Calu3 (cell line): ENCODE results near the gene WDR3. TPM values are rescaled to one million over a fixed set of nuclear protein-coding genes. Genes with fewer than 3 reads are reported as not detected.

Source experiments
- BruUV-seq: library from RNA; stranded (reverse); fragments of 400-500 nt; replicated peaks from 2 replicates; lab custom pipeline; 2021; lab: Mats Ljungman, UMichigan
- CTCF ChIA-PET: fragments of 300-600 bp; sonication (Branson Sonifier 250); formaldehyde crosslinking; loops from one replicate; lab custom pipeline; 2022; ENCODE audit warnings: antibody characterized with exemption; lab: Charles Lee
- DNase-seq: peaks from one replicate; pipeline ENCODE4 v3.0.0; 2022
- H3K27ac Mint-ChIP-seq: one replicate; pipeline ENCODE4 v1.8.0; 2022; ENCODE audit warnings: mixed read lengths; ENCODE audit not compliant: unreplicated experiment
- H3K27me3 Mint-ChIP-seq: one replicate; pipeline ENCODE4 v1.8.0; 2022; ENCODE audit warnings: mixed read lengths; ENCODE audit not compliant: unreplicated experiment
- H3K36me3 Mint-ChIP-seq: one replicate; pipeline ENCODE4 v1.8.0; 2022; ENCODE audit warnings: mild to moderate bottlenecking, moderate library complexity, mixed read lengths; ENCODE audit not compliant: insufficient read depth, unreplicated experiment
- H3K4me1 Mint-ChIP-seq: one replicate; pipeline ENCODE4 v1.8.0; 2022; ENCODE audit warnings: mild to moderate bottlenecking, low read depth, mixed read lengths; ENCODE audit not compliant: unreplicated experiment
- H3K4me3 Mint-ChIP-seq: one replicate; pipeline ENCODE4 v1.8.0; 2022; ENCODE audit warnings: mild to moderate bottlenecking, low read depth, moderate library complexity, mixed read lengths; ENCODE audit not compliant: unreplicated experiment
- H3K9me3 Mint-ChIP-seq: one replicate; pipeline ENCODE4 v1.8.0; 2022; ENCODE audit warnings: low read depth, mixed read lengths; ENCODE audit not compliant: unreplicated experiment
- CTCF ChIP-seq: fragments of 200-600 bp; IDR thresholded peaks from one replicate; pipeline ENCODE4 v1.8.0; 2022; ENCODE audit warnings: antibody characterized with exemption; ENCODE audit not compliant: unreplicated experiment
- intact Hi-C: fragments of 100-400 bp; cut with micrococcal nuclease; formaldehyde crosslinking; loops from one replicate; pipeline ENCODE4 v1.10.0; 2022; ENCODE audit not compliant: unreplicated experiment
- total RNA-seq: library from RNA; stranded (reverse); gene quantifications from 2 replicates; pipeline ENCODE4 v1.2.3, GENCODE V29; 2022

Gene WDR3
- total RNA-seq, 1 experiment from 2014 or later, result 42.5 TPM

- intact Hi-C loops, result no loop called here
- no peak overlapping the region for H3K27ac Mint-ChIP-seq
- no peaks in the 10 kb centered on the region for H3K9me3 Mint-ChIP-seq
- H3K36me3 Mint-ChIP-seq, result peaks cover 18% of the 10 kb centered on the region
- no peak for TF ChIP-seq CTCF
- H3K4me3 Mint-ChIP-seq, result no peak overlapping the region
- BruUV-seq, result no TSS peak
- H3K4me1 Mint-ChIP-seq, result no peaks in the 10 kb centered on the region
- H3K27me3 Mint-ChIP-seq, result no peaks in the 10 kb centered on the region
- DNase-seq, result no peak
- CTCF ChIA-PET, result no interaction called here
These were observed 22.8 kb downstream of the WDR3 start for GRCh38 chr1:117952386-117952785.

DNA sequence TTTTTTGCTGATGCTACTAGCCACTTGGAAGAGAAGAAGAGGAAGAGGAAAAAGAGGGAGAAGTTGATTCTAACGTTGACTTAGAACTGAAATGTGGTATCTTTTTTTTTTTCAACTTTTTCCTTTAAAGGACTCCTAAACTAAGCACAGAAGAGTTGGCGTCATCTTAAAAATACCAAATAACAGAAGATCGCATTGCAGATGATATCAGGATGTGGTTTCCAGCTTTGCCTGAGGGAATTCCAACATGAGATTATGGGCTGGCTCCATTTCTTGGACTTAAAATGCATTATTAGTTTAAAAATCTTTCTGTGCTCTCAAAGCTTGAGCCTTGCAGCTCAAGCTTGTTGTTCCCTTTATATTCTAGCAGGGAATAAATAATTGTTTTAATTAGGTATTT is 29.8 kb downstream of the WDR3 start:
- no peaks in the 10 kb centered on the region for H3K27me3 Mint-ChIP-seq
- CTCF ChIA-PET, result no interaction called here

DNA sequence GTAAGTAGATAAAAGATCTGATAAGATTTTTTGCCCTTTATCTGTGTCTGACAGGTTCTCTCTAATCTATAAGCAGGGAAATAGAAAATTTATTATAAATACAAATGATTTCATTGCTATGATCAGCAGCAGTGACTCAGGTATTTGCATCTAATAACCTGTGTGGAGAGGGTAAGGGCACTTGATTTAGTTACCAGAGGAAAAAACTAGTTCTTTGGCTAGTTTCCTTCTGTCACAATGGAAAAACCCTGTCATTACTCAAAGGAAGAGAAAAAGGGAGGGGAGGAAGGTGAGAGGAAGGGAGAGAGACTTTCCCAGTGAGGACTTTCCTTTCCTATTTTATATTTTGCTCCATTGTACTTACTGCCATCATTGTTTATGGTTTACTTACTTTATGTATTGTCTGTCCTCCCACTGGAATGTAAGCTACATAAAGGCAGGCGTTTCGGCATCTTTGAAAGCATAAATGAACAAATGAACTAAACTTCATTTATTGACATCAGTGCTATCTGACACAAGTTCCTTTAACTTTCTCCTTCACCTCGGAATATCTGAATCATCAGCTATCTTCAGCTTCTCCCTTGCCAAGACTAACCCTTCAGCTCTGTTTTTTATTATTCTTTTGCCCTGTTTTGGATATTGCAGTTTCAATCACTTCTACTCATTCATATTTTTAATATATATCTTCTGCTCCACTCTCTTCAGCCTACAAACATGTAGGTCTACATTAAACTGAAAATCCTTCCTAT is 34.9 kb downstream of the WDR3 start:
- H3K27me3 Mint-ChIP-seq, result no peaks in the 10 kb centered on the region
- no peaks in the 10 kb centered on the region for H3K4me1 Mint-ChIP-seq

More for the DNA sequence above, 29.8 kb downstream of the WDR3 start:
- H3K4me3 Mint-ChIP-seq, result no peak overlapping the region
- H3K36me3 Mint-ChIP-seq, result peaks cover 16% of the 10 kb centered on the region
- H3K9me3 Mint-ChIP-seq, result no peaks in the 10 kb centered on the region
- DNase-seq, result no peak
- H3K27ac Mint-ChIP-seq, result no peak overlapping the region
- no peak for TF ChIP-seq CTCF
- no TSS peak for BruUV-seq
- intact Hi-C loops, result no loop called here
- no peaks in the 10 kb centered on the region for H3K4me1 Mint-ChIP-seq

GRCh38 chr1:117967477-117967876 is 37.9 kb downstream of the WDR3 start:
- DNase-seq, result no peak
- no TSS peak for BruUV-seq
- H3K27ac Mint-ChIP-seq, result no peak overlapping the region
- intact Hi-C loops, result no loop called here
- H3K9me3 Mint-ChIP-seq, result no peaks in the 10 kb centered on the region
- TF ChIP-seq CTCF, result no peak
- no peaks in the 10 kb centered on the region for H3K36me3 Mint-ChIP-seq
- no peaks in the 10 kb centered on the region for H3K27me3 Mint-ChIP-seq
- no peak overlapping the region for H3K4me3 Mint-ChIP-seq
- CTCF ChIA-PET, result interaction anchor here (0.6 kb wide), 1 partner anchor 1541 kb away, joined by 3 read pairs; no protein-coding TSS in a partner anchor
- H3K4me1 Mint-ChIP-seq, result no peaks in the 10 kb centered on the region

More for the DNA sequence above, 34.9 kb downstream of the WDR3 start:
- no peaks in the 10 kb centered on the region for H3K9me3 Mint-ChIP-seq
- no peak overlapping the region for H3K4me3 Mint-ChIP-seq
- DNase-seq, result no peak
- intact Hi-C loops, result no loop called here
- no peak for TF ChIP-seq CTCF
- H3K36me3 Mint-ChIP-seq, result no peaks in the 10 kb centered on the region
- H3K27ac Mint-ChIP-seq, result no peak overlapping the region
- BruUV-seq, result no TSS peak
- CTCF ChIA-PET, result no interaction called here
